Stomach (tissue), 4 donors: ENCODE measurements around the gene RIBC2.

Experiments
- CTCF ChIP-seq, 7 experiments: fragments of 450-650 bp in 4 of 7; fragments of 200-600 bp in 3 of 7; sonication (generic) in 3 of 7; IDR thresholded peaks; one replicate each; pipeline ENCODE4 v1.5.1; 2016 to 2019; ENCODE audit warnings: antibody characterized with exemption in 7 of 7, control low read depth in 2 of 7, mild to moderate bottlenecking in 1 of 7
- EP300 ChIP-seq: sonication (generic); formaldehyde crosslinking; IDR thresholded peaks from one replicate; pipeline ENCODE4 v1.6.1; 2017; ENCODE audit warnings: antibody characterized with exemption
- POLR2A ChIP-seq, 4 donors: fragments of 450-650 bp; IDR thresholded peaks; one replicate each; pipeline ENCODE4 v1.6.1; 2016; ENCODE audit warnings: antibody characterized with exemption in 4 of 4, control low read depth in 2 of 4, mild to moderate bottlenecking in 1 of 4, moderate library complexity in 1 of 4
- POLR2AphosphoS5 ChIP-seq, 3 donors: sonication (generic); formaldehyde crosslinking; IDR thresholded peaks; one replicate each; pipeline ENCODE4 v1.6.1; 2016; ENCODE audit warnings: antibody characterized with exemption in 3 of 3

GRCh38 chr22:45441138-45441537 is 27.6 kb downstream of the RIBC2 start:
- TF ChIP-seq CTCF (IDR thresholded peaks at IDR 0.05) (peak in 5 of 7 experiments; percentile 35 to 51 (median 48)), POLR2A (IDR thresholded peaks at IDR 0.05) (no peak), POLR2AphosphoS5 (IDR thresholded peaks at IDR 0.05) (peak in 2 of 3 donors; percentile 29 to 49), EP300 (no peak)
